ENCODE data around the gene TRPV2. TPM values are rescaled to one million over a fixed set of nuclear protein-coding genes. Genes with fewer than 3 reads are reported as not detected.

Gene TRPV2
- total RNA-seq, 1 experiment from 2014 or later: 0.87 TPM

GRCh38 chr17:16472539-16472938 is 57.2 kb downstream of the TRPV2 start:
- H3K36me3 Mint-ChIP-seq (ENCODE audit: insufficient read depth, unreplicated experiment): no peaks in the 10 kb centered on the region
- no peak overlapping the region for H3K27ac Mint-ChIP-seq (ENCODE audit: unreplicated experiment)
- no peak overlapping the region for H3K4me3 Mint-ChIP-seq (ENCODE audit: low read depth, unreplicated experiment)
- TF ChIP-seq, protein P1, sequence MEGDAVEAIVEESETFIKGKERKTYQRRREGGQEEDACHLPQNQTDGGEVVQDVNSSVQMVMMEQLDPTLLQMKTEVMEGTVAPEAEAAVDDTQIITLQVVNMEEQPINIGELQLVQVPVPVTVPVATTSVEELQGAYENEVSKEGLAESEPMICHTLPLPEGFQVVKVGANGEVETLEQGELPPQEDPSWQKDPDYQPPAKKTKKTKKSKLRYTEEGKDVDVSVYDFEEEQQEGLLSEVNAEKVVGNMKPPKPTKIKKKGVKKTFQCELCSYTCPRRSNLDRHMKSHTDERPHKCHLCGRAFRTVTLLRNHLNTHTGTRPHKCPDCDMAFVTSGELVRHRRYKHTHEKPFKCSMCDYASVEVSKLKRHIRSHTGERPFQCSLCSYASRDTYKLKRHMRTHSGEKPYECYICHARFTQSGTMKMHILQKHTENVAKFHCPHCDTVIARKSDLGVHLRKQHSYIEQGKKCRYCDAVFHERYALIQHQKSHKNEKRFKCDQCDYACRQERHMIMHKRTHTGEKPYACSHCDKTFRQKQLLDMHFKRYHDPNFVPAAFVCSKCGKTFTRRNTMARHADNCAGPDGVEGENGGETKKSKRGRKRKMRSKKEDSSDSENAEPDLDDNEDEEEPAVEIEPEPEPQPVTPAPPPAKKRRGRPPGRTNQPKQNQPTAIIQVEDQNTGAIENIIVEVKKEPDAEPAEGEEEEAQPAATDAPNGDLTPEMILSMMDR (IDR thresholded peaks at IDR 0.05; ENCODE audit: unreplicated experiment): no peak
- intact Hi-C loops (cut with micrococcal nuclease; ENCODE audit: unreplicated experiment): no loop called here
- no peaks in the 10 kb centered on the region for H3K4me1 Mint-ChIP-seq (ENCODE audit: low read depth, unreplicated experiment)
- no peaks in the 10 kb centered on the region for H3K9me3 Mint-ChIP-seq (ENCODE audit: low read depth, unreplicated experiment)
- CTCF ChIA-PET: no interaction called here
- no peaks in the 10 kb centered on the region for H3K27me3 Mint-ChIP-seq (ENCODE audit: unreplicated experiment)
- no peak for DNase-seq
- BruUV-seq (replicated peaks): no TSS peak

GRCh38 chr17:16473044-16474011 is 58.0 kb downstream of the TRPV2 start:
- TF ChIP-seq, protein P1 (IDR thresholded peaks at IDR 0.05; ENCODE audit: unreplicated experiment): no peak

GRCh38 chr17:16474012-16474725 is 58.8 kb downstream of the TRPV2 start:
- no peaks in the 10 kb centered on the region for H3K27me3 Mint-ChIP-seq (ENCODE audit: unreplicated experiment)
- no TSS peak for BruUV-seq (replicated peaks)
- TF ChIP-seq, protein P1 (IDR thresholded peaks at IDR 0.05; ENCODE audit: unreplicated experiment): no peak
- no peak for DNase-seq
- no peaks in the 10 kb centered on the region for H3K4me1 Mint-ChIP-seq (ENCODE audit: low read depth, unreplicated experiment)
- intact Hi-C loops (cut with micrococcal nuclease; ENCODE audit: unreplicated experiment): no loop called here
- no peak overlapping the region for H3K27ac Mint-ChIP-seq (ENCODE audit: unreplicated experiment)
- CTCF ChIA-PET: no interaction called here
- H3K4me3 Mint-ChIP-seq (ENCODE audit: low read depth, unreplicated experiment): no peak overlapping the region
- no peaks in the 10 kb centered on the region for H3K9me3 Mint-ChIP-seq (ENCODE audit: low read depth, unreplicated experiment)
- H3K36me3 Mint-ChIP-seq (ENCODE audit: insufficient read depth, unreplicated experiment): no peaks in the 10 kb centered on the region

More at GRCh38 chr17:16473044-16474011, 58.0 kb downstream of the TRPV2 start:
- H3K36me3 Mint-ChIP-seq (ENCODE audit: insufficient read depth, unreplicated experiment): no peaks in the 10 kb centered on the region
- H3K27ac Mint-ChIP-seq (ENCODE audit: unreplicated experiment): no peak overlapping the region
- no peak for DNase-seq
- H3K4me1 Mint-ChIP-seq (ENCODE audit: low read depth, unreplicated experiment): no peaks in the 10 kb centered on the region
- CTCF ChIA-PET: no interaction called here
- intact Hi-C loops (cut with micrococcal nuclease; ENCODE audit: unreplicated experiment): no loop called here
- H3K4me3 Mint-ChIP-seq (ENCODE audit: low read depth, unreplicated experiment): no peak overlapping the region
- BruUV-seq (replicated peaks): no TSS peak
- H3K9me3 Mint-ChIP-seq (ENCODE audit: low read depth, unreplicated experiment): no peaks in the 10 kb centered on the region
- H3K27me3 Mint-ChIP-seq (ENCODE audit: unreplicated experiment): no peaks in the 10 kb centered on the region

DNA sequence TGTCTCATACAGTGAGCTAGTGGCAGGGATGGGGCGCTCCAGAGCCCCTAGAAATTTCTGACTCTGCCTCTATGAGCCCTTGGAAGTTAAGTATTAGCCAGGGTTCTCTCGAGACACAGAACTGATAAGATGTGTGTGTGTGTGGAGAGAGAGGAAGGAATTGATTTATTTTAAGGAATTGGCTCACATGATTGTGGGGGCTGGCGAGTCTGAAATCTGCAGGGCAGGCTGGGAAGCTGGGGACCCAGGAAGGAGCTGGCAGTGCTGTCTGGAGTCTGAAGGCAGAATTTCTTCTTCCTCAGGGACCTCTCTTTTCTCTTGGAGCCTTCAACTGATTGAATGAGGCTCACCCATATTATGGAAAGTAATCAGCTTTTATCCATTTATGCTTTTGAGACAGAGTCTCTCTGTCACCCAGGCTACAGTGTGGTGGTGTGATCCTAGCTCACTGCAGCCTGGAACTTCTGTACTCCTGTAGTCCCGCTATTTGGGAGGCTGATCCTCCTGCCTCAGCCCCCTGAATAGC is 59.9 kb downstream of the TRPV2 start:
- intact Hi-C loops (cut with micrococcal nuclease; ENCODE audit: unreplicated experiment): no loop called here
- TF ChIP-seq, protein P1 (IDR thresholded peaks at IDR 0.05; ENCODE audit: unreplicated experiment): no peak
- Mint-ChIP-seq H3K36me3 (ENCODE audit: insufficient read depth, unreplicated experiment) (no peaks in the 10 kb centered on the region), H3K9me3 (ENCODE audit: low read depth, unreplicated experiment) (no peaks in the 10 kb centered on the region), H3K27me3 (ENCODE audit: unreplicated experiment) (no peaks in the 10 kb centered on the region), H3K4me1 (ENCODE audit: low read depth, unreplicated experiment) (no peaks in the 10 kb centered on the region), H3K4me3 (ENCODE audit: low read depth, unreplicated experiment) (no peak overlapping the region), H3K27ac (ENCODE audit: unreplicated experiment) (no peak overlapping the region)
- no TSS peak for BruUV-seq (replicated peaks)
- no peak for DNase-seq
- CTCF ChIA-PET: no interaction called here

Measured in Calu3 (cell line).